ENCODE results near the gene STON1. TPM values are rescaled to one million over a fixed set of nuclear protein-coding genes. Genes with fewer than 3 reads are reported as not detected.
"Not testable (repeated sequence)": the region's sequence is repeated elsewhere in the genome, so short reads cannot be mapped to it uniquely, and the experiment has no call there.

STON1 gene
- total RNA-seq, 3 donors from 2014 or later, result 21.7 to 45.6 (median 35.1) TPM

DNA sequence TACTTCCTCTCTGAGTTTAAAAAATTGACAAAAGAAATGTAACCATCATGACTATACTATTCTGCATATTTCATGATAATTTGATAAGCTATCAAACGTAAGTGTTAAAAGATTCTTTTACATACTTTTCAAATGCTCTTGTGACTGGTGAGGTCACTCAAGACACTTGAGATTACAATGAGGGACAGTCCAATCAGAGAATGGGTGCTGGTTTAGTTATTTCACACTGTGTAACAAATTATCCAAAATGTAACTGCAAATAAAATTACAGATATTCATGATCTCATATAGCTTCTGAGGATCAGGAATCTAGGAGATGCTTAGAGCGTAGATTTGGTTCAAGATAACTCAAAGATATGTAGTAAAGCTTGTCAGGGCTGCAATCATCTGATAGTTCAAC is 83.3 kb downstream of the STON1 start:
- Histone ChIP-seq H3K27ac (no peak overlapping the region), H3K4me3 (no peak overlapping the region), H3K4me1 (no peaks in the 10 kb centered on the region), H3K27me3 (no peaks in the 10 kb centered on the region), H3K9me3 (peaks cover 0 to 8% of the 10 kb centered on the region in 2 donors), H3K36me3 (no peaks in the 10 kb centered on the region)
- DNase-seq (ENCODE audit: low spot score in 2 of 2), result no peak
- intact Hi-C loops (cut with DNase I; ENCODE audit: low total_unique reads), result no loop called here
- no peak for TF ChIP-seq POLR2A (IDR thresholded peaks at IDR 0.05)
- TF ChIP-seq, protein P1, sequence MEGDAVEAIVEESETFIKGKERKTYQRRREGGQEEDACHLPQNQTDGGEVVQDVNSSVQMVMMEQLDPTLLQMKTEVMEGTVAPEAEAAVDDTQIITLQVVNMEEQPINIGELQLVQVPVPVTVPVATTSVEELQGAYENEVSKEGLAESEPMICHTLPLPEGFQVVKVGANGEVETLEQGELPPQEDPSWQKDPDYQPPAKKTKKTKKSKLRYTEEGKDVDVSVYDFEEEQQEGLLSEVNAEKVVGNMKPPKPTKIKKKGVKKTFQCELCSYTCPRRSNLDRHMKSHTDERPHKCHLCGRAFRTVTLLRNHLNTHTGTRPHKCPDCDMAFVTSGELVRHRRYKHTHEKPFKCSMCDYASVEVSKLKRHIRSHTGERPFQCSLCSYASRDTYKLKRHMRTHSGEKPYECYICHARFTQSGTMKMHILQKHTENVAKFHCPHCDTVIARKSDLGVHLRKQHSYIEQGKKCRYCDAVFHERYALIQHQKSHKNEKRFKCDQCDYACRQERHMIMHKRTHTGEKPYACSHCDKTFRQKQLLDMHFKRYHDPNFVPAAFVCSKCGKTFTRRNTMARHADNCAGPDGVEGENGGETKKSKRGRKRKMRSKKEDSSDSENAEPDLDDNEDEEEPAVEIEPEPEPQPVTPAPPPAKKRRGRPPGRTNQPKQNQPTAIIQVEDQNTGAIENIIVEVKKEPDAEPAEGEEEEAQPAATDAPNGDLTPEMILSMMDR (IDR thresholded peaks at IDR 0.05), result no peak
- TF ChIP-seq POLR2AphosphoS5 (IDR thresholded peaks at IDR 0.05), result no peak

DNA sequence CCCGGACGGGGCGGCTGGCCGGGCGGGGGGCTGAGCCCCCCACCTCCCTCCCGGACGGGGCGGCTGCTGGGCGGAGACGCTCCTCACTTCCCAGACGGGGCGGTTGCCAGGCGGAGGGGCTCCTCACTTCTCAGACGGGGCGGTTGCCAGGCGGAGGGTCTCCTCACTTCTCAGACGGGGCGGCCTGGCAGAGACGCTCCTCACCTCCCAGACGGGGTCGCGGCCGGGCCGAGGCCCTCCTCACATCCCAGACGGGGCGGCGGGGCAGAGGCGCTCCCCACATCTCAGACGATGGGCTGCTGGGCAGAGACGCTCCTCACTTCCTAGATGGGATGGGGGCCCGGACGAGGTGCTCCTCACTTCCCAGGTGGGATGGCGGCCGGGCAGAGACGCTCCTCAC is 84.6 kb downstream of the STON1 start:
- H3K27ac ChIP-seq; H3K4me1 ChIP-seq; intact Hi-C loops (cut with DNase I; ENCODE audit: low total_unique reads); DNase-seq (ENCODE audit: low spot score in 2 of 2); H3K36me3 ChIP-seq; H3K9me3 ChIP-seq; H3K4me3 ChIP-seq; H3K27me3 ChIP-seq: not testable (repeated sequence)

DNA sequence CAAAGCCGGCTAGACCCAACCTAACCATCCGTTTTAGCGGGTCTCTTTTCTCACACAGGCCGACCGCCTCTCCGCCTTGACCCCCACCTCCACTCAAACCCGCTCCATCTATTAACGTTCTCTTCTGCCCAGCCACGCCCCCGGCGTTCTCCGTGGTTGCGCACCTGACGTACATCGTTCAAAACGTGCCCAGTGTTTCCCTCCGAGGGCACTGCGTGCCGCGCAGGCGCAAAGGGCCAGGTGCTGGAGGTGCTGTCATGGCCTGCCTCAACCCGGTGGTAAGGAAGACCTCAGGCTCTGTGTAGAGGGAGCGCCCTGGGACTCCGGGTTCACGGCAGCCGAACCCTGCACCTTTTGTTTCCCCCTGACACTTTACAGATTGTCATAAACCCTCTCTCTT is 87.7 kb downstream of the STON1 start, which contains the start of gene GTF2A1L:
Gene GTF2A1L, plus strand, starts transcription at position 239 of the 400 bp plus-strand sequence. Its CDS starts 19 bp downstream, at position 258.
- no peak for DNase-seq (ENCODE audit: low spot score in 2 of 2)
- Histone ChIP-seq H3K4me1 (no peaks in the 10 kb centered on the region), H3K36me3 (no peaks in the 10 kb centered on the region), H3K27ac (no peak within 1 kb of the TSS), H3K9me3 (peaks cover 0 to 8% of the 10 kb centered on the region in 2 donors), H3K4me3 (no peak within 1 kb of the TSS), H3K27me3 (no peaks in the 10 kb centered on the region)
- TF ChIP-seq POLR2A (IDR thresholded peaks at IDR 0.05) (no peak), POLR2AphosphoS5 (IDR thresholded peaks at IDR 0.05) (no peak)
- TF ChIP-seq, protein P1 (IDR thresholded peaks at IDR 0.05), result no peak
- intact Hi-C loops (cut with DNase I; ENCODE audit: low total_unique reads), result no loop called here

DNA sequence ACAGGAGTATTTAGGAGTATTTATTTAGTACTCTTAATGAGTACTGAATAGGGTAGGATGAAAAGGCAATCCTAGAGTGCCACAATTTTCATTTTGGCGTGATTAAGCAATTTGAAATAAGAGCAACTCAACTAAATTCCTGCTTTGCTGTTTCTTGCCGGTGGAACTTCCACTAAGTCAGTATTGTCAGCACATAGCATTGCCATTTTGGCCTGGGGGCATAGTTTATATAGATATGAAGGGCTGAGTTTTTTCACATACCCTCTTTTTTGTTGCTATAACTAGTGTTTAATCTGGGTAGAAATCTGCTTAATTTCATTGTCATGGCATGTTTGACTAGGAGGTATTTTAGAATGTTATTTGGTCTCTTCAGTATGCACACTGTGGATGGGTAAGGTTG is 89.6 kb downstream of the STON1 start:
- TF ChIP-seq, protein P1 (IDR thresholded peaks at IDR 0.05), result no peak
- TF ChIP-seq POLR2A (IDR thresholded peaks at IDR 0.05) (no peak), POLR2AphosphoS5 (IDR thresholded peaks at IDR 0.05) (no peak)
- intact Hi-C loops (cut with DNase I; ENCODE audit: low total_unique reads), result no loop called here

DNA sequence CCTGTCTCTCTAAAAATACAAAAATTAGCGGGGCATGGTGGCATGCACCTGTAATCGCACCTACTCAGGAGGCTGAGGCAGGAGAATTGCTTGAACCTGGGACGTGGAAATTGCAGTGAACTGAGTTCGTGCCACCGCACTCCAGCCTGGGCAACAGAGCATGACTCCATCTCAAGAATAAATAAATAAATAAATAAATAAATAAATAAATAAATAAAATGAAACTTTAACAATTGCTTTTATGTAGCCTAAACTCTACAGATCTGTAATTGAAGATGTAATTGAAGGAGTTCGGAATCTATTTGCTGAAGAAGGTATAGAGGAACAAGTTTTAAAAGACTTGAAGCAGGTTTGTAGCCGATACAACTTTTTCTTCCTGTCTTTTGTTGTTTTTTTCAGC is 90.7 kb downstream of the STON1 start:
- no peaks in the 10 kb centered on the region for H3K4me1 ChIP-seq
- H3K27me3 ChIP-seq, result no peaks in the 10 kb centered on the region
- no peak for DNase-seq (ENCODE audit: low spot score in 2 of 2)
- no peak overlapping the region for H3K4me3 ChIP-seq
- intact Hi-C loops (cut with DNase I; ENCODE audit: low total_unique reads), result no loop called here
- TF ChIP-seq POLR2AphosphoS5 (IDR thresholded peaks at IDR 0.05), result no peak
- TF ChIP-seq, protein P1 (IDR thresholded peaks at IDR 0.05), result no peak
- TF ChIP-seq POLR2A (IDR thresholded peaks at IDR 0.05), result no peak
- no peaks in the 10 kb centered on the region for H3K36me3 ChIP-seq
- H3K27ac ChIP-seq, result no peak overlapping the region
- H3K9me3 ChIP-seq, result no peaks in the 10 kb centered on the region

More for the DNA sequence above, 89.6 kb downstream of the STON1 start:
- Histone ChIP-seq H3K4me1 (no peaks in the 10 kb centered on the region), H3K9me3 (no peaks in the 10 kb centered on the region), H3K36me3 (no peaks in the 10 kb centered on the region), H3K27ac (no peak overlapping the region), H3K4me3 (no peak overlapping the region), H3K27me3 (no peaks in the 10 kb centered on the region)
- DNase-seq (ENCODE audit: low spot score in 2 of 2), result no peak

DNA sequence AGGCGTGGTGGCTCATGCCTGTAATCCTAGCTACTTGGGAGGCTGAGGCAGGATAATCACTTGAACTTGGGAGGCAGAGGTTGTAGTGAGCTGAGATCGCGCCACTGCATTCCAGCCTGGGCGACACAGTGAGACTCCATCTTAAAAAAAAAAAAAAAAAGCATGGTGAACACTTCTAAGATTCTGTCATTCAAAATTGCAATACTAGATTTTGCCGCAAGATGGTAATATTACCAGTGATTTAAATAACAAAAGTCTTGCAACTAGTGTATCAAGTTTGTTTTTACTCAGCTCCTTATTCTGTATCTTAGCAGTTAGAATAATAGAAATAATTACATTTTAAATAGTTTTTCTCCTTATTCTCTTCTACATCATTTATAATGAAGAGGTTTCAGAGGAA is 92.7 kb downstream of the STON1 start:
- DNase-seq (ENCODE audit: low spot score in 2 of 2); H3K4me3 ChIP-seq; H3K27ac ChIP-seq; H3K36me3 ChIP-seq; intact Hi-C loops (cut with DNase I; ENCODE audit: low total_unique reads); H3K4me1 ChIP-seq; H3K27me3 ChIP-seq: not testable (repeated sequence)
- H3K9me3 ChIP-seq, result peaks cover 0 to 18% of the 10 kb centered on the region in 2 donors

All from breast epithelium (tissue), 4 donors.